SHP77 (cell line): Measurements from ENCODE around the gene MYO3B.
"Not testable (repeated sequence)": the region's sequence is repeated elsewhere in the genome, so short reads cannot be mapped to it uniquely, and the experiment has no call there.

Source experiments
- DNase-seq, 2 experiments: peaks; one replicate each; lab custom pipeline; 2025; lab: John Stamatoyannopoulos, UW

The MYO3B gene

GRCh38 chr2:170428868-170429267 lies 250.9 kb downstream of the MYO3B start:
- no peak for DNase-seq

GRCh38 chr2:170432823-170433222 lies 254.9 kb downstream of the MYO3B start:
- DNase-seq = no peak

GRCh38 chr2:170433448-170433847 lies 255.5 kb downstream of the MYO3B start:
- no peak for DNase-seq

GRCh38 chr2:170434396-170434795 lies 256.4 kb downstream of the MYO3B start:
- not testable (repeated sequence) for DNase-seq

- DNase-seq = no peak
Measured at GRCh38 chr2:170434900-170435621, 257.1 kb downstream of the MYO3B start.

- DNase-seq = no peak
Measured at GRCh38 chr2:170436077-170436943, 258.4 kb downstream of the MYO3B start.

GRCh38 chr2:170446078-170446477 lies 268.1 kb downstream of the MYO3B start:
- no peak for DNase-seq

GRCh38 chr2:170449034-170449433 lies 271.1 kb downstream of the MYO3B start:
- DNase-seq = no peak

- DNase-seq = no peak
Measured at GRCh38 chr2:170454471-170455372, 276.8 kb downstream of the MYO3B start.

GRCh38 chr2:170455617-170456426 lies 277.9 kb downstream of the MYO3B start:
- no peak for DNase-seq

- no peak for DNase-seq
Measured at GRCh38 chr2:170456914-170457313, 279.0 kb downstream of the MYO3B start.

- no peak for DNase-seq
Measured at GRCh38 chr2:170457742-170458141, 279.8 kb downstream of the MYO3B start.

GRCh38 chr2:170461889-170462288 lies 283.9 kb downstream of the MYO3B start:
- DNase-seq = no peak

- no peak for DNase-seq
Measured at GRCh38 chr2:170462433-170463205, 284.7 kb downstream of the MYO3B start.

GRCh38 chr2:170463206-170463537 lies 285.2 kb downstream of the MYO3B start:
- DNase-seq = no peak

GRCh38 chr2:170464268-170464667 lies 286.3 kb downstream of the MYO3B start:
- no peak for DNase-seq

- no peak for DNase-seq
Measured at GRCh38 chr2:170465241-170465640, 287.3 kb downstream of the MYO3B start.

- DNase-seq = no peak
Measured at GRCh38 chr2:170466632-170467031, 288.7 kb downstream of the MYO3B start.

- no peak for DNase-seq
Measured at GRCh38 chr2:170467568-170468422, 289.8 kb downstream of the MYO3B start.

GRCh38 chr2:170468557-170468956 lies 290.6 kb downstream of the MYO3B start:
- no peak for DNase-seq
